Heart left ventricle (tissue), 13 donors: ENCODE data around the gene IL4R.

Source experiments
- POLR2A ChIP-seq, 2 donors: fragments of 450-650 bp; IDR thresholded peaks; one replicate each; pipeline ENCODE4 v1.6.1; 2017; ENCODE audit warnings: antibody characterized with exemption in 2 of 2, mild to moderate bottlenecking in 2 of 2, moderate library complexity in 2 of 2
- TF ChIP-seq, protein P1 (sequence below), 12 donors: fragments of 200-600 bp; sonication (generic) in 4 of 12; IDR thresholded peaks; one replicate each; pipeline versions ENCODE4 v1.5.0 to v1.8.0; 2018 to 2022; ENCODE audit warnings: antibody characterized with exemption in 12 of 12, mild to moderate bottlenecking in 5 of 12
- donor health status: ischemic (EF 13 %, LVEDD 7.1; RV severe dilation, severe dysfunction).
- donor health status: DM: no; HTN: yes; CAD: no.
- donor health status: DM: no; HTN: no; CAD: no.
- donor health status: ischemic (EF 25% LVEDD 6.9; RV normal size, moderate dysfunction).
- donor health status: ischemic (EF 25% LVEDD 5.7; RV mildly dilated, moderate dysfunction).
- donor health status: ischemic (EF 35%, LVEDD 5.7; RV mildly dilated, moderate dysfunction).
- donor health status: nonischemic (EF 11% LVEDD 7.7; RV severe dilation, severe dysfunction).
- donor health status: DM: yes; HTN: yes; CAD: no.
- donor health status: PGD.
- donor health status: ischemic (EF 29% LVEDD 5.4; RV normal size, mild dysfunction).
- donor health status: nonischemic (EF 23%, LVEDD 6.1; RV moderate dilation, normal function).

DNA sequence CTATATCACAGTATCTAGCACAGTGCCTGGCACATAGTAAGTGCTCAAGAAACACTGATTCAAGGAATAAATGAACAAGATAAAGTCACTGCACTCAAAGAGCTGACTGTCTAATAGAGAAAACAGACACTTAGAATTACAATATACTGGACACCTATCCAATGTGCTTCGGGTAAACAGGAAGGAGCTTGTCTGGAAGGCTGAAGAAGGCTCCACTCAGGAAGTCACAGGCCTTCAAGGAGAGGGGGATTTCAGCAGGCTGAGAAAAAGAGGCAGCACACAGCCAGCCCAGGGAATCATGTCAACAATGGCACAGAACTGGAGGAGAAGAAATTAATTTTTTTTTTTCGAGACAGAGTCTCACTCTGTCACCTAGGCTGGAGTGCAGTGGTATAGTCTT lies 9.7 kb upstream of the IL4R start:
- TF ChIP-seq, protein P1, sequence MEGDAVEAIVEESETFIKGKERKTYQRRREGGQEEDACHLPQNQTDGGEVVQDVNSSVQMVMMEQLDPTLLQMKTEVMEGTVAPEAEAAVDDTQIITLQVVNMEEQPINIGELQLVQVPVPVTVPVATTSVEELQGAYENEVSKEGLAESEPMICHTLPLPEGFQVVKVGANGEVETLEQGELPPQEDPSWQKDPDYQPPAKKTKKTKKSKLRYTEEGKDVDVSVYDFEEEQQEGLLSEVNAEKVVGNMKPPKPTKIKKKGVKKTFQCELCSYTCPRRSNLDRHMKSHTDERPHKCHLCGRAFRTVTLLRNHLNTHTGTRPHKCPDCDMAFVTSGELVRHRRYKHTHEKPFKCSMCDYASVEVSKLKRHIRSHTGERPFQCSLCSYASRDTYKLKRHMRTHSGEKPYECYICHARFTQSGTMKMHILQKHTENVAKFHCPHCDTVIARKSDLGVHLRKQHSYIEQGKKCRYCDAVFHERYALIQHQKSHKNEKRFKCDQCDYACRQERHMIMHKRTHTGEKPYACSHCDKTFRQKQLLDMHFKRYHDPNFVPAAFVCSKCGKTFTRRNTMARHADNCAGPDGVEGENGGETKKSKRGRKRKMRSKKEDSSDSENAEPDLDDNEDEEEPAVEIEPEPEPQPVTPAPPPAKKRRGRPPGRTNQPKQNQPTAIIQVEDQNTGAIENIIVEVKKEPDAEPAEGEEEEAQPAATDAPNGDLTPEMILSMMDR (IDR thresholded peaks at IDR 0.05): no peak
- no peak for TF ChIP-seq POLR2A (IDR thresholded peaks at IDR 0.05)
